RPMI7951 (cell line): Measurements from ENCODE around the gene KIF26A. TPM values are rescaled to one million over a fixed set of nuclear protein-coding genes. Genes with fewer than 3 reads are reported as not detected.

Experiments used
- DNase-seq: peaks from one replicate; pipeline ENCODE4 v3.0.0-alpha.2; 2012; ENCODE audit warnings: low read depth
- total RNA-seq: library from RNA; depleted of rRNA; stranded (reverse); fragments of >200 nt; shearing (Covaris generic); gene quantifications from 2 replicates; pipeline ENCODE4 v1.2.3, GENCODE V29; 2014

Gene KIF26A
- total RNA-seq, 1 experiment from 2014 or later = not detected

GRCh38 chr14:104177411-104177810, 39.0 kb downstream of the KIF26A start:
- DNase-seq = no peak

DNA sequence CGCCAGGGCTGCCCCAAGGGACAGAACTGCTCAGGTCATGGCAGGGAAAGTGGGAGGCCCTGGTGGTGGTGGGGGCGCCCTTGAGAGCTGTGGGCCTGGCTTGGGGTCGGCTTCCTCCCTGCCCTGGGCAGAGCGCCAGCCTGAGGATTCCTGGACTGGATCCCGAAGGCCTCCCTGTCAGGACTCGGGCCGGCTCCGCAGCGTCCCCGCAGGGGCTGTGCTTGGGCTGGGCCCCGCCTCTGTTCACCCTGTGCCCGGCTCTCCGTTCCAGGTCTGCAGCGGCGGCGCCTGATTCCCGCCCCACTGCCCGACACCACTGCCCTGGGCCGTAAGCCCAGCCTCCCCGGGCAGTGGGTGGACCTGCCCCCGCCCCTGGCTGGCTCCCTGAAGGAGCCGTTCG, 39.9 kb downstream of the KIF26A start:
- no peak for DNase-seq

DNA sequence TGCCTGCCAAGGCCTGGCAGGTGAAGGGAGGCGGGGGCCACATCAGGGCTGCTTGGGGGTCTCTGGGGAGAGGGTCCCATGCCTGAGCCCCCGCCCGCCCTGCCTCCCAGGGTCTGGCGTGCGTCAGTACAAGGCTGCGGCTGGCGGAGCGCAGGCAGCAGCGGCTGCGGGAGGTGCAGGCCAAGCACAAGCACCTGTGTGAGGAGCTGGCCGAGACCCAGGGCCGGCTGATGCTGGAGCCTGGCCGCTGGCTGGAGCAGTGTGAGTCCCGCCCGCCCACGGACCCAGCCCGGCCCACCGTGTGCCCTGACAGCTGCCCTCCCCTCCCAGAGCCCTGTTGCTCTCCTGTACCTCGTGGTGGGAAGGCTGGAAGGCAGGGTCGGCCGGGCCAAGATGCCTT, 40.7 kb downstream of the KIF26A start:
- no peak for DNase-seq

DNA sequence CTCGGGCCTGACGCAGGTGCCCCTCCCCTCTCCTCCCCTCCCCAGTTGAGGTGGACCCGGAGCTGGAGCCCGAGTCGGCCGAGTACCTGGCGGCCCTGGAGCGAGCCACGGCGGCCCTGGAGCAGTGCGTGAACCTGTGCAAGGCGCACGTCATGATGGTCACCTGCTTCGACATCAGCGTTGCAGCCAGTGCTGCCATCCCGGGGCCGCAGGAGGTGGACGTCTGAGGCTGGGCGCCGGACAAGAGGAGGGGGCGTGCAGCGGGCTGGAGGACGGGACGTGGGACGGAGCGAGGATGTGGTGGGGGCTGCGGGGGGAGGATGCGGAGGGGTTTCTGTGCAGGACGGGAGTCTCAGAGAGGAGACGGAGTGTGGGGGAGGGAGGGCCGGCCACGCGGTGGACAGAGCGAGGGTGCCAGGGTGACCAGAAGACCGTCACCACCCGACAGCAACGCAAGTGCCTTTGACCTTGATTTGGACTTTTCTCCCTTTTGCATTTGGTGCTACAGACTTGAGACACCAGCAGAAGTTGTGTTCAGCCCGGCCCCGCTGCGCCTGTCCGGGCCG, 41.3 kb downstream of the KIF26A start:
- no peak for DNase-seq

GRCh38 chr14:104180561-104181165, 42.3 kb downstream of the KIF26A start:
- DNase-seq = no peak

DNA sequence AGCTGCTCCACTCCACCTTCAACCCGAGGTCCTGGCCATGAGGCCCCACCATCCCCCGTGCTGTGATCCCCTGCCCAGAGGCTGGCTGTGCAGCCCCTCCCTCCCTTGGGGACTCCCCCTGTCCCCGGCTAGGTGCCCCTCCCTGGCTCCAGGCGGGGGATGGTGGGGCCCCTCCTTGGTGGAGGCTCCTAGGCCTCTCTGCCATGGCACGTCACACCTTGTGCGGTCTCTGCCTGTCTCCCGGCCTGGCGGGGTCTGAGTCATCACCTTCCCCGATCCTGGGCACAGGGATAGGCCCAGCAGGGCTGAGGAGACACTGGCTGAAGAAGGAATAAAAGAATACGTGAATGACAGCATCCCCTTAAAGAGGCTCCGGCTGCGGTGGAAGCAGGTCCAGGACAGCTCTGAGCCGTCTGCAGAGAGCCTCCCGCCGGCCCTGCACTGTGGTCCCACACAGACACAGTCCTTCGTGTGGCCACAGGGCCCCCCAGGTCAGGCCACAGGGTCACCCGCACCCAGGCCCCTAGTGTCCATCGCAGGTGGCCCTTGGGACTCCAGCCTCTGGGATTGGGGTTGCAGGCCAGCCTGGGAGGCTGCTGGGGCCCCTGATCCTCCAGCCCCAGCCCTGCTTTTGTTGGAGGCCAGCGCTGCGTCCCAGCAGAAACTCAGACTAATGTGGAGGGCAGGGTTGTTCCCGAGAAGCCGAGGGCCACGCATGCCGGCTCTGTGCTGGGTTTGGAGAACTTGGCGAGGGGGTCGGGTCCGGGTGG, 43.6 kb downstream of the KIF26A start:
- no peak for DNase-seq

DNA sequence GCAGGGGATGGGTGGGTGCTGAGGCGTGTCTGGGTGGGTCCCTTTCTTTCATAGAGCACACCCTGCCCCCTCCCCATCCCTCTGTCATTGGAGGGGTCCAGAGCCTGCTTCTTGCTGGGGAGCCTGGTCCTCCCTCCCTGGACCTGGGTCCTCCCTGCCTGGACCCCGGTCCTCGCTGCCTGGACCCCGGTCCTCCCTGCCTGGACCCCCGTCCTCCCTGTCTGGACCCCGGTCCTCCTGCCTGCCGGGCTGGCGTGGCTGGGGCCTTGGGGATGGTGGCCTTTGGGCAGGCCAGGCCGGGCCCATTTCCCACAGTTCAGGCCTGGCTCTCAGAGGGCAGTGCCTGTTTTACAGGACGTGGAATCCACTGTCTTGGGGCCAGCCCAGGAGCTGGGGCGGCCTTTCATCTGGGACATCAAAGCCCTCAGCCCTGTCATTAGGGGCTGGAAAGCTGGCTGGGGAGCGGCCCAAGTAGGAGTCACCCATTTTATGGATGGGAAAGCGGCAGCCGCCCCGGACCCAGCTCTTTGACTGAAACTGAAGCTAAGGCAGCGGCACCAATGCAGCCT, 44.6 kb downstream of the KIF26A start:
- DNase-seq = no peak

DNA sequence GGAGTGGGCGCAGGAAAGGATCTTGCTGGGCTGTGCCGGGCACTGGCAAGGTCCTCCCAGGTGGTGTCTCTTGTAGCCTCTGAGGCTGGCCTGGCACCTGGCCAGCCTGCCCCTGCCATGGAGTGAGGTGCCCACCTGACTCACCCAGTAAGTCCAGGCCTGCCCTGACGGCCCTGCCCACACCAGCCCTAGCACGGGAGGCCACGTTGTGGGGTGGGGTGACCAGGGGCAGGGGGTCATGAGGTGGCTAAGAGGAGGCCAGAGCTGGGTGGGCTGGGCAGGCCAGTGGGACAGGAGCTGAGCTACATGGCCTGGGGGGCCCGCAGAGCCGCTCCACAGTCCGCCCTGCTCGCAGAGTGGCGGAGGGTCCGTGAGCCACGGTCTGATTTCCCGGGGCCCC, 45.4 kb downstream of the KIF26A start:
- DNase-seq = no peak

DNA sequence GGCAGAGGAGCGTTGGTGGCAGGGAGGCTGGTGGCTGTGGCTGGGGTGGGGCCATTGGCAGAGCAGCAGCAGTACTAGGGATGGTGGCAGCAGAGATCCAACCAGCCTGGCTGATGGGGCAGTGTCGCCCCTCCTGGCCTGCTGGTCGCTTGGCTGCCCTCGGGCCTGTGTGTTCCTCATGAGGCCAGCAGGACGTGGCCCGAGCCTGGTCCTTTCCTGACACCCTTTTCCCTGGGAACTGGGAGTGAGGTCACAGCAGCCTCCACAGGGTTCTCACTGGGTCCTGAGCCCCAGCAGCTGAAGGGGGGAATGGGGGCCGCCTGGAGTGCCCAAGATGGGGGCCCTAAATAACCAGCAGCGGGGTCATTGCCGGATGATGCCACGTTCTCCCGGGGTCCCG, 46.1 kb downstream of the KIF26A start:
- no peak for DNase-seq

- no peak for DNase-seq
These were observed 46.6 kb downstream of the KIF26A start for GRCh38 chr14:104184911-104185499.

GRCh38 chr14:104185916-104186495, 47.6 kb downstream of the KIF26A start:
- no peak for DNase-seq

DNA sequence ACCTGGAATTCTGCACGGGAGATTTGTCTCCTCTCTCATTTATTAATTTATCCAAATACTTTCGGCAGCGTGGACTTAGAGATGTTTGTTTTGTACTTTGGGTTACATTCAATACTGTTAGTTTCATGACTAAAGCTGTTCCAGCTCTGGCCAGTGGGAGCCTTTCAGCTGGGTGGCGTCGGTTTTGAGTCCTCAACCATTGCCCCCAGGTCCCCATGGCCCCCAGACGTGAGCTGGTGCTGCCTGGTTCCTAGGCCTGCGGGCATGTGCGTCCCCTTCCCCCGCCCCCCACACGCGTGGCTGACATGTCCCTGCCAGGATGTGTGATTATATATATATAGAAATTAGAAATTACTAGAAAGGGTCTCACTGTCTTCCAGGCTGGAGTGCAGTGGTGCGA, 48.2 kb downstream of the KIF26A start:
- no peak for DNase-seq

DNA sequence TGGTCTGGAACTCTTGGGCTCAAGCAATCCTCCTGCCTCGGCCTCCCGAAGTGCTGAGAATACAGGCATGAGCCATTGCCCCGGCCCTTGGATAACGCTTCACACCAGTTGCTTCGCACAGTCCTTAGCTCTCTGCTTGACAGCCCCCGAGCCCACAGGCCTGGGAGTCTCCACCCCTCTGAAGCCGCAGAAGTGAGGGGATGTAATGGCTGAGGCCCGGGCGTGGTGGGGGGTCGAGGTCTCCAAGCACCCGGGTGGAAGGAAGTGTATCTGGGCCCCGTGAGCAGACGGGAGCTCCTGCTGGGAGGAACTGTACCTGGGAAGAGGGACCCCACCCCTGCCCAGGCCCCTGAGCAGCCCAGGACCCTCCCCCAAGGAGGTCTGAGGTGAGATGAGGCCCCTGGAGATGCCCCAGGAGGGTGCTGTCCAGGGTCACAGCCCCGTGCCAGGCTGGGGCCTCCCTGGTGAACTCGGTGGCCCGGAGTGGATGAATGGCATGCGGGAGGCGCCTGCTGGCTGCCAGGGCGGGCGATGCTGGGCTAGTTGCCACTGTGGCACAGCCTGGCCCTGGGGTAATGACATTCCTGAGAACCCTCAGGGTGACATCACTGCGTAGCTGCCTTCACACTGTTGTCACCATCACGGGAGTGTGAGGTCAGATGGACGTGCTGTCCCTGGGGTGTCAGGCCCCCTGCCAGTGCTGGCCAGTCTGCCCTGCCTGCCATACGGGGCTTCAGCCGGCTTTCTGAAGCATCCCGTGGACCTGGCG, 48.9 kb downstream of the KIF26A start:
- DNase-seq = no peak

GRCh38 chr14:104187931-104188726, 49.7 kb downstream of the KIF26A start:
- no peak for DNase-seq

DNA sequence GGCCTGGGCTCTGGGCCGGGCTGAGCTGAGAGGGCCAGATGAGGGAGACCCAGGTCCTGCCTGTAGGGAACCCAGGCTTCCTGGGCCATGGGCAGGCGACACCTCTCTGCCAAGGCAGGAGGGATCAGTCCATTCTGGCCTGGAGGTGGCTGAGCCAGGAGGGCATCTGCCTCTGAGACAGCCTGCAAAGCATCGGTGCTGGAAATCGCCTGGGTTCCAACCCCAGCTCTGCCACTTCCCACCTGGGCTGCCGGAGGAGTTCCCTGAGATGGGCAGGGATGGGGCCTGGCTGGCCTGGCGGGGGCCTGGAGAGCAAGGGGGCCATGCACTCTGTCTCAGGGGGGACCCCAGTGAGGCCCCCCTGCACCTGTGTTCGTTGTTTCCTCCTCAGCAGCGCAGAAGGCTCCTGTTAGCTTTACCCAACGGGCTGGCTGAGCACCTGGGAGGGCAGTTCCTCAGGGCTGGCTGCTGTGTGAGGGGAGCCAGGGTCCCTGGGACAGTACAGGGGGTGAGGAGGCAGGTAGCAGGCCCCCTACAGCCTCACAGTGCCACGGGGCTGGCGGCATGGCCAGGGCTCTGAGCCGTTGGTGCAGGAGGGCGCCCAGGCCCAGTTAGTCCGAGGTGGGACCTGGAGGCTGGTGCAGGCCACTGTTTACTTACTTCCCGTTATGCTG, 50.5 kb downstream of the KIF26A start:
- no peak for DNase-seq

DNA sequence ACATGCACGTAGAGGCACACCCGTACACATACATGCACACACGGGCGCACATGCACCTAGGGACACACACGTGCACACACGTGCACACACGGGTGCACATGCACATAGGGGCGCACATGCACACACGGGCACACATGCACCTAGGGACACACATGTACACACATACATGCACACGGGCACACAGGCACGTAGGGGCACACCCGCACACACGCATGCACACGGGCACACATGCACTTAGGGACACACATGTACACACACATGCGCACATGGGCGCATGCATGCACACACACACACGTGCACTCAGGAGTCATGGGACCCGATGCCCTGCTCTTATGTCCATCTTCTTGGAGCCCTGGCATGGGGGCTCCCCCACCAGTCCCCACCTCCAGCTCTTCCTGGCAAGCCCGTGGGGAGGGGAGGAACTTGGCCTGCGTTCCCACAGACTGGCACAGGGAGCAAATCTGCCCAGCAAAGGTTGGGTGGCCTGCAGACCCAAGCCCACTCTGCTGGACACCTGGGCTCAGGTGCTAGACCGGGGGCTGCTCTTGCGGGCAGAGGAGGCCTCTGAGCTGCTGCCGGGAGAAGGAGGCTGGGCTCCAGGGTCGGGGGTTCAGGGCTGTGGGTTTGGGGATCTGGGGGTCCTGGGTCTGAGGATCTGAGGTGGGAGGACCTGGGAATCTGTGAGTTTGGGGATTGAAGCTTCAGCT, 51.4 kb downstream of the KIF26A start:
- DNase-seq = no peak

DNA sequence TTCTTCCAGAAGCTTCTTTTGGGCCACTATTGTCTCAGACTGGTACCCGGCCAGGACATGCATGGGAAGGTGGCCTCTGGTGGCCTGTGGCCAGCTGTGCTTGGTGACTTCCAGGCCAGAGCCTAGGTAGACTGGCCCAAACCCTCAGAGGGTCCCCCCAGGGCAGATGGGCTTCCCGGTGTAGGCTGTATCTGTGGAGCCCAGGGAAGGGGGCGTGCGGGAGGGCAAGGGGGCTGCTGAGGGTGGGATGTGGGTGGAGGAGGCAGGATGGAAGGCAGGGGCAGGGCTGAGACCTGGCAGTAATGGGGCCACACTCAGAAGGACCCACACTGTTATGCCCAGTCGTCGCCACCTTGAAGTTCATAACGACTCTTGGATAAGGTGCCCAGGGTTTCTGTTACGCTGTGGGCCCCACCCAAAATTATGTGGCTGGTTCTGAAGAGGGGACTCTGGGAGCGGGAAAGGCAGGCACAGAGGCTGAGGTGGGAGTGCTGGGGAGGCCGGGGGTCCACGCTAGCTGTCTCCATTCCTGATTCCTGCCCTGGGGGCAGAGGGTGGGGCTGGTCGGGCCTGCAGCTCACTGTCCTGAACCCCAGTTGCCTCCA, 52.1 kb downstream of the KIF26A start:
- DNase-seq = no peak

DNA sequence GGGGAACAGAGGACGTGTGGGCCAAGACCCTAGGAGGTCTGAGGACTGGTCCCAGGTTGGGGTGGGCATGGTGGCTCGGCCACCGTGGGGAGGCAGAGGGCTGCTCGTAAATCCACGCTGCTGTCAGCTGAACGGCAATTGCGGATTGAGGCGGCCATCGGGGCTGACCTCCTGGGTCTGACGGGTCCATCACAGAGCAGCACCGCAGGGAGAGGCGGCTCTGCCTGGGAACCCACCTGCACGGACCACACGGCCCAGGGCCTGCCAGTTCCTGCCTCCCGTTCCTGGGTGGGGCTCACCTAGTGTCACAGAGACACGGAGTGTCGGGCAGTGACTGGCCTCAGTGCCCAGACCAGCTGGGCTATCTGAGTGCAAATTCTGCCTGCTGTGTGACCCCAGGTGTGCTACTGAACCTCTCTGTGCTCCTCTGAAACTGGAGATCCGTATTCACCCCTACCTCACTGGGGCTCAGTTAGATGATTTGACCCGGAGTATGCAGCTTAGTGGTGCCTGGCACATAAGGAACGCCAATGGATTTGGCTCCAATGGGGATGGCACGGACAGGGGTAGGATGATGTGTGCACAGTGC, 53.1 kb downstream of the KIF26A start:
- no peak for DNase-seq
